HepG2 (cell line): ENCODE measurements around the gene BAG3. TPM values are rescaled to one million over a fixed set of nuclear protein-coding genes. Genes with fewer than 3 reads are reported as not detected.

Source experiments
- BORCS8-MEF2B ChIP-seq: sonication (generic); formaldehyde crosslinking; IDR thresholded peaks from 2 replicates; pipeline ENCODE4 v1.8.0; 2022; ENCODE audit warnings: mild to moderate bottlenecking, missing genetic modification reagents
- DMAP1 ChIP-seq: IDR thresholded peaks from 2 replicates; pipeline ENCODE4 v1.6.1; 2016
- POGK ChIP-seq: sonication (generic); formaldehyde crosslinking; conservative IDR thresholded peaks from 2 replicates; pipeline ENCODE4 v1.8.0; 2022; ENCODE audit warnings: mild to moderate bottlenecking, moderate library complexity, missing genetic modification reagents
- RFXANK ChIP-seq: IDR thresholded peaks from 2 replicates; pipeline ENCODE4 v1.6.1; 2016
- RORA ChIP-seq: sonication (generic); formaldehyde crosslinking; IDR thresholded peaks from 2 replicates; pipeline ENCODE4 v1.5.0; 2020; ENCODE audit warnings: mild to moderate bottlenecking, missing genetic modification reagents, moderate library complexity
- RXRA ChIP-seq: sonication (generic); formaldehyde crosslinking; IDR thresholded peaks from 2 replicates; pipeline ENCODE4 v1.5.1; 2020; ENCODE audit warnings: missing genetic modification reagents
- SALL1 ChIP-seq: sonication (generic); formaldehyde crosslinking; IDR thresholded peaks from 2 replicates; pipeline ENCODE4 v1.8.0; 2022; ENCODE audit warnings: mild to moderate bottlenecking, missing genetic modification reagents
- TFE3 ChIP-seq: IDR thresholded peaks from 2 replicates; pipeline ENCODE4 v1.6.1; 2016
- ZBTB33 ChIP-seq: sonication (generic); formaldehyde crosslinking; IDR thresholded peaks from 2 replicates; pipeline ENCODE4 v1.4.0; 2020; ENCODE audit warnings: missing genetic modification reagents
- ZNF136 ChIP-seq: sonication (generic); formaldehyde crosslinking; IDR thresholded peaks from 2 replicates; pipeline ENCODE4 v1.8.1; 2022; ENCODE audit warnings: low read depth, mild to moderate bottlenecking, moderate library complexity, missing genetic modification reagents
- ZNF329 ChIP-seq: sonication (generic); formaldehyde crosslinking; IDR thresholded peaks from 2 replicates; pipeline ENCODE4 v1.9.0; 2021; ENCODE audit warnings: low read depth, mild to moderate bottlenecking, missing genetic modification reagents
- ZNF550 ChIP-seq: sonication (generic); formaldehyde crosslinking; IDR thresholded peaks from 2 replicates; pipeline ENCODE4 v1.4.0; 2020; ENCODE audit warnings: mild to moderate bottlenecking, missing genetic modification reagents, borderline replicate concordance
- ZNF687 ChIP-seq: sonication (generic); formaldehyde crosslinking; IDR thresholded peaks from 2 replicates; pipeline ENCODE4 v1.5.1; 2020; ENCODE audit warnings: mild to moderate bottlenecking, missing genetic modification reagents, moderate library complexity
- ZNF768 ChIP-seq: sonication (generic); formaldehyde crosslinking; IDR thresholded peaks from 2 replicates; pipeline ENCODE4 v1.4.0; 2020; ENCODE audit warnings: missing genetic modification reagents
- polyA plus RNA-seq, 8 experiments: library from polyadenylated mRNA; depleted of rRNA in 3 of 8; stranded (reverse) in 7 of 8; unstranded in 1 of 8; fragments of >200 nt; fragmentation: Illumina TruSeq in 4 of 8; extraction: Trizol in 4 of 8; gene quantifications; 2 replicates each; pipeline versions ENCODE4 v1.2.1 to v1.2.3, GENCODE V29; 2011 to 2016; ENCODE audit warnings: low read depth in 4 of 8, missing spikeins in 1 of 8, mixed read lengths in 1 of 8; ENCODE audit not compliant: insufficient read depth in 1 of 8
- total RNA-seq, 5 experiments: library from RNA; depleted of rRNA; stranded (reverse); fragments of >200 nt; fragmentation: Illumina TruSeq; extraction: Trizol; gene quantifications; 2 replicates each; pipeline ENCODE4 v1.2.3, GENCODE V29; 2016; ENCODE audit warnings: low read depth in 1 of 5

Gene BAG3
- total and polyA plus RNA-seq, 2 of the 13 experiments (the other 11 are each of a cell fraction or from before 2014, with no cell fraction given): 2.9 to 6.7 TPM

- TF ChIP-seq POGK (CRISPR knock-in tag) (no peak), ZNF687 (CRISPR knock-in tag) (peak; percentile 84), TFE3 (CRISPR knock-in tag) (peak; percentile 46; the same call in 1 of the 2 replicates), ZBTB33 (CRISPR knock-in tag) (0 out of 2 replicates have a peak, but pooled peaks have one; percentile 30), ZNF768 (CRISPR knock-in tag) (no peak), RFXANK (no peak), ZNF550 (CRISPR knock-in tag) (no peak), BORCS8-MEF2B (CRISPR knock-in tag) (0 out of 2 replicates have a peak, but pooled peaks have one; percentile 37), ZNF329 (no peak), RORA (CRISPR knock-in tag) (no peak), RXRA (CRISPR knock-in tag) (peak; percentile 24; the same call in 1 of the 2 replicates), DMAP1 (CRISPR knock-in tag) (peak; percentile 40; the same call in 1 of the 2 replicates), ZNF136 (CRISPR knock-in tag) (0 out of 2 replicates have a peak, but pooled peaks have one; percentile 32), SALL1 (CRISPR knock-in tag) (peak; percentile 50; the same call in 1 of the 2 replicates)
Observed at GRCh38 chr10:119667562-119668328, 16.6 kb downstream of the BAG3 start (continued).
